CD4-positive, alpha-beta memory T cell (primary cell): ENCODE data around the gene GSTCD. TPM values are rescaled to one million over a fixed set of nuclear protein-coding genes. Genes with fewer than 3 reads are reported as not detected.

Experiments used
- CTCF ChIA-PET: fragments of 350-600 bp; sonication (Branson Sonifier 250); formaldehyde crosslinking; loops from one replicate; lab custom pipeline; 2021; ENCODE audit warnings: inconsistent platforms; ENCODE audit not compliant: partially characterized antibody; lab: Charles Lee
- POLR2A ChIA-PET: fragments of 350-600 bp; sonication (Branson Sonifier 250); formaldehyde crosslinking; loops from one replicate; lab custom pipeline; 2021; ENCODE audit not compliant: partially characterized antibody; lab: Charles Lee
- DNase-seq, 5 donors: peaks; one replicate each; pipeline versions ENCODE4 v3.0.0 to v3.0.0-alpha.2; 2020 to 2022; ENCODE audit warnings: mixed read lengths in 1 of 5
- H3K27ac ChIP-seq: one replicate; pipeline ENCODE4 v1.7.0; 2013; ENCODE audit warnings: low read depth, low read length
- H3K27me3 ChIP-seq: 2 replicates; pipeline ENCODE4 v1.7.0; 2013; ENCODE audit warnings: mild to moderate bottlenecking, low read length, moderate library complexity; ENCODE audit not compliant: insufficient read depth
- H3K36me3 ChIP-seq: 2 replicates; pipeline ENCODE4 v1.7.0; 2013; ENCODE audit warnings: mild to moderate bottlenecking, low read length, moderate library complexity; ENCODE audit not compliant: insufficient read depth
- H3K4me1 ChIP-seq: 2 replicates; pipeline ENCODE4 v1.7.0; 2013; ENCODE audit warnings: mild to moderate bottlenecking, low read length, moderate library complexity; ENCODE audit not compliant: insufficient read depth
- H3K4me3 ChIP-seq, 2 donors: one replicate each; pipeline ENCODE4 v1.7.0; 2013; ENCODE audit warnings: low read length in 2 of 2, mild to moderate bottlenecking in 1 of 2
- H3K9me3 ChIP-seq, 2 donors: one replicate each; pipeline ENCODE4 v1.7.0; 2013; ENCODE audit warnings: low read length in 2 of 2, control low read depth in 1 of 2; ENCODE audit not compliant: control insufficient read depth in 1 of 2
- H3K27ac Mint-ChIP-seq, 7 donors: one replicate each; pipeline ENCODE4 v1.8.0; 2020 to 2021; ENCODE audit warnings: mixed read lengths in 7 of 7, mild to moderate bottlenecking in 6 of 7, inconsistent platforms in 3 of 7, moderate library complexity in 3 of 7
- H3K27me3 Mint-ChIP-seq, 2 donors: one replicate each; pipeline ENCODE4 v1.8.0; 2020 to 2021; ENCODE audit warnings: mixed read lengths in 2 of 2
- H3K36me3 Mint-ChIP-seq, 2 donors: one replicate each; pipeline ENCODE4 v1.8.0; 2020 to 2021; ENCODE audit warnings: mixed read lengths in 2 of 2, inconsistent platforms in 1 of 2, mild to moderate bottlenecking in 1 of 2
- H3K4me1 Mint-ChIP-seq, 4 donors: one replicate each; pipeline ENCODE4 v1.8.0; 2020 to 2021; ENCODE audit warnings: mixed read lengths in 4 of 4, mild to moderate bottlenecking in 1 of 4
- H3K4me3 Mint-ChIP-seq, 8 donors: one replicate each; pipeline ENCODE4 v1.8.0; 2020 to 2021; ENCODE audit warnings: mixed read lengths in 8 of 8, mild to moderate bottlenecking in 7 of 8, moderate library complexity in 6 of 8, inconsistent platforms in 3 of 8
- H3K9me3 Mint-ChIP-seq, 8 donors: one replicate each; pipeline ENCODE4 v1.8.0; 2020 to 2021; ENCODE audit warnings: mixed read lengths in 8 of 8, mild to moderate bottlenecking in 5 of 8, inconsistent platforms in 3 of 8, moderate library complexity in 1 of 8
- intact Hi-C: fragments of 100-400 bp; cut with micrococcal nuclease; formaldehyde crosslinking; loops from one replicate; pipeline ENCODE4 v1.15.1; 2023
- polyA plus RNA-seq, 2 donors: library from polyadenylated mRNA; unstranded; fragments of 300-500 nt; fragmentation: Illumina TruSeq; gene quantifications; one replicate each; pipeline ENCODE4 v1.2.3, GENCODE V29; 2021
- total RNA-seq, 2 experiments: library from RNA; stranded (reverse); gene quantifications; one replicate each; pipeline ENCODE4 v1.2.3, GENCODE V29; 2021

The GSTCD gene
- total and polyA plus RNA-seq, 4 experiments from 2014 or later: 0.64 to 5.0 (median 3.8) TPM

- no peak overlapping the region for H3K4me3 ChIP-seq
- ChIA-PET POLR2A (no interaction called here), CTCF (no interaction called here)
- no peaks in the 10 kb centered on the region for H3K4me1 Mint-ChIP-seq
- no peaks in the 10 kb centered on the region for H3K9me3 ChIP-seq
- no peaks in the 10 kb centered on the region for H3K36me3 ChIP-seq
- H3K4me3 Mint-ChIP-seq: no peak overlapping the region
- H3K36me3 Mint-ChIP-seq: peaks cover 3 to 18% of the 10 kb centered on the region in 2 donors
- no peak for DNase-seq
- intact Hi-C loops: no loop called here
- H3K4me1 ChIP-seq: no peaks in the 10 kb centered on the region
- H3K27me3 ChIP-seq: no peaks in the 10 kb centered on the region
- H3K27ac ChIP-seq: no peak overlapping the region
- H3K27me3 Mint-ChIP-seq: no peaks in the 10 kb centered on the region
- peaks cover 0 to 8% (median 0%) of the 10 kb centered on the region in 8 donors for H3K9me3 Mint-ChIP-seq
- H3K27ac Mint-ChIP-seq: no peak overlapping the region
Observed at GRCh38 chr4:105797225-105797624, 88.6 kb downstream of the GSTCD start.

GRCh38 chr4:105805501-105806120 lies 97.0 kb downstream of the GSTCD start:
- no peaks in the 10 kb centered on the region for H3K27me3 ChIP-seq
- no peak overlapping the region for H3K27ac ChIP-seq
- H3K4me1 ChIP-seq: no peaks in the 10 kb centered on the region
- Mint-ChIP-seq H3K9me3 (no peaks in the 10 kb centered on the region), H3K4me3 (no peak overlapping the region), H3K27me3 (no peaks in the 10 kb centered on the region), H3K36me3 (no peaks in the 10 kb centered on the region), H3K27ac (no peak overlapping the region), H3K4me1 (peaks cover 4 to 7% (median 4%) of the 10 kb centered on the region in 4 donors)
- no peak for DNase-seq
- H3K4me3 ChIP-seq: no peak overlapping the region
- no peaks in the 10 kb centered on the region for H3K36me3 ChIP-seq
- ChIA-PET CTCF (no interaction called here), POLR2A (no interaction called here)
- intact Hi-C loops: no loop called here
- no peaks in the 10 kb centered on the region for H3K9me3 ChIP-seq

GRCh38 chr4:105807496-105807895 lies 98.9 kb downstream of the GSTCD start:
- Histone ChIP-seq H3K4me3 (no peak overlapping the region), H3K36me3 (no peaks in the 10 kb centered on the region), H3K27ac (no peak overlapping the region), H3K27me3 (no peaks in the 10 kb centered on the region), H3K4me1 (no peaks in the 10 kb centered on the region), H3K9me3 (no peaks in the 10 kb centered on the region)
- CTCF ChIA-PET: no interaction called here
- Mint-ChIP-seq H3K27ac (no peak overlapping the region), H3K36me3 (no peaks in the 10 kb centered on the region), H3K4me1 (peaks cover 4 to 7% (median 4%) of the 10 kb centered on the region in 4 donors), H3K9me3 (no peaks in the 10 kb centered on the region), H3K27me3 (no peaks in the 10 kb centered on the region), H3K4me3 (no peak overlapping the region)
- POLR2A ChIA-PET: no interaction called here
- DNase-seq: no peak
- intact Hi-C loops: no loop called here

GRCh38 chr4:105808030-105808749 lies 99.6 kb downstream of the GSTCD start:
- H3K4me3 Mint-ChIP-seq: peak overlapping the region in 2 of 8 donors; percentile 10 to 17
- CTCF ChIA-PET: no interaction called here

GRCh38 chr4:105808750-105809041 lies 100.1 kb downstream of the GSTCD start:
- H3K9me3 ChIP-seq: no peaks in the 10 kb centered on the region
- Mint-ChIP-seq H3K27me3 (no peaks in the 10 kb centered on the region), H3K27ac (no peak overlapping the region), H3K9me3 (no peaks in the 10 kb centered on the region), H3K4me3 (no peak overlapping the region), H3K36me3 (peaks cover 0 to 3% of the 10 kb centered on the region in 2 donors), H3K4me1 (peaks cover 4 to 7% (median 4%) of the 10 kb centered on the region in 4 donors)
- no peaks in the 10 kb centered on the region for H3K27me3 ChIP-seq
- H3K4me1 ChIP-seq: no peaks in the 10 kb centered on the region
- DNase-seq: no peak
- no peak overlapping the region for H3K27ac ChIP-seq
- no peak overlapping the region for H3K4me3 ChIP-seq
- intact Hi-C loops: no loop called here
- POLR2A ChIA-PET: no interaction called here
- CTCF ChIA-PET: no interaction called here
- H3K36me3 ChIP-seq: no peaks in the 10 kb centered on the region

More at GRCh38 chr4:105808030-105808749, 99.6 kb downstream of the GSTCD start:
- H3K27me3 ChIP-seq: no peaks in the 10 kb centered on the region
- POLR2A ChIA-PET: no interaction called here
- no peaks in the 10 kb centered on the region for H3K4me1 ChIP-seq
- H3K9me3 ChIP-seq: no peaks in the 10 kb centered on the region
- H3K4me3 ChIP-seq: no peak overlapping the region
- no peaks in the 10 kb centered on the region for H3K36me3 ChIP-seq
- Mint-ChIP-seq H3K27ac (peak overlapping the region in 2 of 7 donors; percentile 25 to 49), H3K9me3 (no peaks in the 10 kb centered on the region), H3K4me1 (peaks cover 4 to 7% (median 4%) of the 10 kb centered on the region in 4 donors), H3K27me3 (no peaks in the 10 kb centered on the region), H3K36me3 (no peaks in the 10 kb centered on the region)
- no peak overlapping the region for H3K27ac ChIP-seq
- DNase-seq: no peak
- intact Hi-C loops: no loop called here

- Histone ChIP-seq H3K27ac (no peak overlapping the region), H3K4me3 (no peak overlapping the region), H3K36me3 (no peaks in the 10 kb centered on the region), H3K9me3 (no peaks in the 10 kb centered on the region), H3K4me1 (no peaks in the 10 kb centered on the region), H3K27me3 (no peaks in the 10 kb centered on the region)
- CTCF ChIA-PET: no interaction called here
- peaks cover 0 to 14% of the 10 kb centered on the region in 2 donors for H3K36me3 Mint-ChIP-seq
- H3K9me3 Mint-ChIP-seq: peaks cover 0 to 3% (median 0%) of the 10 kb centered on the region in 8 donors
- no peak overlapping the region for H3K27ac Mint-ChIP-seq
- no peaks in the 10 kb centered on the region for H3K4me1 Mint-ChIP-seq
- POLR2A ChIA-PET: no interaction called here
- no peaks in the 10 kb centered on the region for H3K27me3 Mint-ChIP-seq
- intact Hi-C loops: no loop called here
- no peak overlapping the region for H3K4me3 Mint-ChIP-seq
- no peak for DNase-seq
Observed at GRCh38 chr4:105815701-105816100, 107.1 kb downstream of the GSTCD start.

- Histone ChIP-seq H3K36me3 (no peaks in the 10 kb centered on the region), H3K4me3 (no peak overlapping the region), H3K4me1 (no peaks in the 10 kb centered on the region), H3K9me3 (no peaks in the 10 kb centered on the region), H3K27ac (no peak overlapping the region), H3K27me3 (no peaks in the 10 kb centered on the region)
- POLR2A ChIA-PET: no interaction called here
- Mint-ChIP-seq H3K9me3 (peaks cover 0 to 2% (median 0%) of the 10 kb centered on the region in 8 donors), H3K36me3 (peaks cover 9 to 25% of the 10 kb centered on the region in 2 donors), H3K4me1 (no peaks in the 10 kb centered on the region), H3K4me3 (no peak overlapping the region), H3K27ac (no peak overlapping the region), H3K27me3 (no peaks in the 10 kb centered on the region)
- intact Hi-C loops: no loop called here
- CTCF ChIA-PET: no interaction called here
- DNase-seq: no peak
Observed at GRCh38 chr4:105822061-105822460, 113.5 kb downstream of the GSTCD start.
